DMS53 (cell line): ENCODE data around the gene ITPR2.
"Not testable (repeated sequence)": the region's sequence is repeated elsewhere in the genome, so short reads cannot be mapped to it uniquely, and the experiment has no call there.

Experiments
- DNase-seq: peaks from one replicate; lab custom pipeline; 2025; lab: John Stamatoyannopoulos, UW

ITPR2 gene

DNA sequence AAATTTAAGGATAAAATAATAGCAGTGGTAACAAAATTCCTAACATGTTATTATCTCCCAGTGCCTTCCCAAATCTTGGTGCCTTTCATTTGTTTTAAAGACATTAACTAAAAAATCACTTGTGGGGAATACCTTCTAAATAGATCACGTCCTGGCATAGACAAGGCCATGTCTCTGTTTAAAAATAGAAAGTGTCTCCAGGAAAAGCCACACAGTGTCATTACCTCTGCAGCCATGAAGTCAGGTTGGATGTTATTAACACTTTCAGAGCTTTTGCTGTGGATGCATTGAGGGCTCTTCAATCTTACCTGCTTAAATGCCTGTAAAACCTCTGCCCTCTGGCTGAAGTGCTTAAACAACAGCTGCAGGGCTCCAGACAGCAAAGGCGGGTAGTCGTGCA lies 211.1 kb downstream of the ITPR2 start:
- DNase-seq = peak; percentile 30

DNA sequence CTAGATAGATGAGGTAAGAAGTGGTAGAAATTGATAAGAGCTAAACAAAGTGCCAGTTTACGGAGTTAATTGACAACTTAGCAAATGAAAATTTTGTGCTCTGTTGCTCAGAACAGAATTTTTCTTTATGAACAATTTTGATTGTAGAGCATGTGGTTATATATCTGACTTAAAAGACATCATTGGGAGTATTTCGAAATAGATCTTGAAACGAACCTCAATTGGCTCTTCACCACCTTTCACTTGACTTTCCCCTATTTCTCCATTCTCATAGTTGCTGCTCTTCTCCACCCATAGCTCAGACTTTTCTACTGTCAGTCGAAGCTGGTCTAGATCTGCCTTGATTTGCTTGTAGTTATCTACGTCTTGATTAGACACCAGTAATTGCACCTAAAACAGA lies 212.1 kb downstream of the ITPR2 start:
- DNase-seq = no peak

DNA sequence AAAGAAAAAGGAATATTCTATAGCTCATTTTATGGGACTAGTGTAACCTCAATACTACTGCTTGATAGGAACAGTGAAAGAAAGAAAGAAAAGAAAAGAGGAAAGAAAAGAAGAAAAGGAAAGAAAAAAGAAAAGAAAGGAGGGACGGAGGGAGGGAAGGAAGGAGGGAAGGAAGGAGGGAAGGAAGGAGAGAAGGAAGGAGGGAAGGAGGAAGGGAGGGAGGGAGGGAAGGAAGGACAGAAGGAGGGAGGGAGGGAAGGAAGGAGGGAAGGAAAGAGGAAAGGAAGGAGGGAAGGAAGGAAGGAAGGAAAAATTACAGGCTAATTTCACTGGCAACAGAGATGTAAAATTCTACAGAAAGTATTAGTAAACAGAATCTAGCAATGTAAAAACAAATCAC lies 215.5 kb downstream of the ITPR2 start:
- DNase-seq = no peak

DNA sequence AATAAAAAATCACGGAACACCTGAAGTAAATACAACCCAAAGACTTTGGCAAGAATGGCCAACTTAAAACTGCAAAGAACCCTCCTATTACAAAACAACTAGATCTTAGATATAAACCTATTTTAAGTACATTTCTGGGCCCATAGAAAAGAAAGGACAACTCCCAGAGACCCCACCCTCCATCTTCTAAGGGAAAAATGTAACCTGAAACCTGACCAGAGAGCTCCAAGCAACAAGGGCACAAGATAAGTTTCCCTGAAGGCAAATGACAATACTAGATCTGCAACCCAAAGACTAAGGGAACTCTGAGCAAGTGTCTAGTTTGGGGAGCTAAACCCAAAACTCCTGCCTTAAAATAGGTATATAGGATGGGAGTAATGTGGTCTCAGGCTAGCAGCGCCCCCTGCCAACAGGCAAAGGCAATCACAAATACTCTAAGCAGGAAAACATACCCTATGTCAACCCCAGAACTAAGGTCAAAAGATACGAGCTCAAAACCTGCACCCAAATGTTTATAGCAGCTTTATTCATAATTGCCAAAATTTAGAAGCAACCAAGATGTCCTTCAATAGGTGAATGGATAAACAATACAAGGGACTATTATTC lies 218.9 kb downstream of the ITPR2 start:
- peak; percentile 55 for DNase-seq

DNA sequence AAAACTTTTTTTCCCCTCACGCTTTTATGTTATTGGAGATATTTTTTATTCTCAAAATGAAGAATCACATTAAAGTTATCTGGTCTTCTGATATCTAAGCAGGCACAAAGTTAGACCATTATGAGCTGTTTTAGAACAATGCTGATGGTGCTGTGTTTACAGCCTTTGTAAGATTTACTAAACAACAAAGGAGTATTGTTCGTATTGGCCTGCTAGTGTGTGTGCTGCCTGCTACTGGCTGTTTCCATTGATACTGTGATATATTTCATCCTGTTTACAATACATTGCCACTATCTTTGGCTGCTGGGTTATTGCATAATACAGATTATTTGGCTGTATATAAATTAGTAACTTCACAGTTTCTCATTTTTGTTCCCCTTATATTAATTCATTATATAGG lies 220.8 kb downstream of the ITPR2 start:
- DNase-seq = no peak

DNA sequence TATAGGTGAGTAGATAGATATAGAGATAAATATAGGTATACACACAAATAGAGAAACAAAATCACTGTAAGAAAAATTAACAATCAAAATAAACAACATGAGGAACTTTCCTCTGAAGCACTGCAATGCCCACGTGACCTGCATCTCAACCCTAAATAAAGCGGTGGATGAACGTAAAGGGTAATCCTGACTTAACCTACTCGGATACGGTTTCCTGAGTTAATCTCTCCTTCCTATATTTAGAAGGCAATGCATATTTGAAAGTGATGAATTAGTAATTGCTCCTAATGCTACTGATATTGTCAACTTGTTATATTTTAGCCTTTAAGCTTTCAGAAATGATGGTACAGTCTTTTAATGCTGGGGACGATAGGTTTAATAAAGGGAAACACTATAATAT lies 221.4 kb downstream of the ITPR2 start:
- no peak for DNase-seq

DNA sequence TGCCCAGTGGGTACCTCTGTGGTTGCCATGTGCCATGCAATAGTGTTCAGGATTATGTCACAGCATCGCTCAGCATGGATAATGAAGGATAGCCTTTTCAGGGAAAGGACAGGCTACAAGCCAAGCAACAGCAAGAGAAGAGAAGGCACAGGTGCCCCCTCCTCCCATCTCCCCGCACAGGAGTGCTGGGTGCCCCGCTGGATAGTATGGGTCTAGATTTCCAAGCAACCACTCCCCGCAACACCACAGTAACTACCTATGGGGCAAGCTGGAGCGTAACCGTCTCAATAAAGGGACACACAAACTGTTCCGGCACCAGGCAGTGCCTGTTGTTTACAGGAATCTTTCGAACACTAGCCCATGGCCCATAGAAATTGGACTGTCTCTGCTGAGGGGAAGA lies 222.2 kb downstream of the ITPR2 start:
- no peak for DNase-seq

DNA sequence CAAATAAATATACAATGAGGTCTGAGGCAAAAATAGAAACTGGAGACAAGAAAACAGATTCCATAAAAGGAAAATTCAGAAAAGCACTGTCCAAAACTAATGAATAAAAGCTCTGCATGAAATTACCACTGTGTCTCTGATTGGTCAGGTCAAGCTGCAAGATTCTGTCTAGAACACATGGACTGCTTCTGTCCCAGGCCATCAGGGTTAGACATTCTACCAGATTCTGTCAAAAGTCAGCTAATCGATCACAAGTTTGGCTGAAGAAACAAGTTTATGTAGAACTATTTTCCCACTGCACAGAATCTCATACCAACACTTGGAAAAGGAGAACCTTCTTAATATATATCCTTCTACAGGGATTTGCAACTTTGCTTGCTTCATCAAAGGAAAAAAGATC lies 223.0 kb downstream of the ITPR2 start:
- DNase-seq = no peak

DNA sequence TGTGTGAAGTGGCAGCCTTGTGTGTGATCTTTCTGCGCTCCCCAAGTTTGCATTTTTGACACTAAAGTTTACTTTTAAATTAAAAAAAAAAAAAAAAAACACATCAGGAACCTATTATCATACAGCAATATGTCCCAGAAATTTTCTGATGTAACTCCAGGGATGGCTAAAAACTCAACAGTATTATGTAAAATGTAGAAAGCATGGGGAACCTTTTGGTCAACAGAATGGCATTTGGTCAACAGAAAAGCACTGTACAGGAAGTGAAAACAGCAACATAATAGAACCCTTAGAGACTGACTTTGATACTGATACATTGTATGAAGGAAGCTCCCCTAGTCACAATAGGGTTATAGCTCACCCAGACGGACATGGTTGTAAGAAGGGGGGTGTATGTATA lies 224.3 kb downstream of the ITPR2 start:
- no peak for DNase-seq

DNA sequence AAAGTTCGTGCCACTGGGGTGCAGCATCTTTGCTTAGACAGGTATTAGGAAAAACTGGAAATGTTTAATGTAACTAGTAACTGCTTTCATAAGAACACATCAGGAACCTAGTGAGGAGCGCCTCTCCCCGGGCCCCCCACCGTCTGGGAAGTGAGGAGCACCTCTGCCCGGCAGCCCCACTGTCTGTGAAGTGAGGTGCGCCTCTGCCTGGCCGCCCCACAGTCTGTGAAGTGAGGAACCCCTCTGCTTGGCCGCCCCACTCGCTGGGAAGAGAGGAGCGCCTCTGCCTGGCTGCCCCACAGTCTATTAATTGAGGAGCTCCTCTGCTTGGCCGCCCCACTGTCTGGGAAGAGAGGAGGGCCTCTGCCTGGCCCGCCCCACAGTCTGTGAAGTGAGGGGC lies 224.7 kb downstream of the ITPR2 start:
- DNase-seq = no peak

DNA sequence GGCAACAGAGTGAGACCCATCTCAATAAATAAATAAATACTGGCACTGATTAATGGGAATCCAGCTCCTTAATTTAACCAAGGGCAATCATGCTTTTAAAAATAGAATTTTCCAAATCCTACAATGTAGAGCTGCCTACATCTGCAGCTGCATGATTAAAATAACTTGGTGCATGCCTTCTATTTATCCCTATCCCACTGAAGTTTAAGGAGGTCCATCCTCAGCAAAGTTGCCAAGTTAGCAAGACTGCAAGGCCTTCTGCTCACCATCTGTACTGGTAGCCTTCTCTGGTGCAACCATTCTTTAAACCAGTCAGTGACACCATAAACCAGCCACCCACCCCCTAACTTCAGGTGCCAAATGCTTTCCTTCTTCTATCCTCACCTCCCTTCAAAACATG lies 226.1 kb downstream of the ITPR2 start:
- DNase-seq = no peak

DNA sequence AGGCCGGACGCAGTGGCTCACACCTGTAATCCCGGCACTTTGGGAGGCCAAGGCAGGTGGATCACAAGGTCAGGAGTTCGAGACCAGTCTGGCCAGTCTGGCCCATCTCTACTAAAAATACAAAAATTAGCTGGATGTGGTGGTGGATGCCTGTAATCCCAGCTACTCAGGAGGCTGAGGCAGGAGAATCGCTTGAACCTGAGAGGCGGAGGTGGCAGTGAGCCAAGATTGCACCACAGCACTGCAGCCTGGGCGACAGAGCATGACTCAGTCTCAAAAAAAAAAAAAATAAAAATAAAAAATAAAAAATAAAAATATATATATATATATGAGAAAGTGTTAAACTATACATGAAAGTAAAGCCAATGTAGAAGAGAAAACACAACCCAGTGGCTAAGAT lies 228.2 kb downstream of the ITPR2 start:
- DNase-seq = not testable (repeated sequence)

DNA sequence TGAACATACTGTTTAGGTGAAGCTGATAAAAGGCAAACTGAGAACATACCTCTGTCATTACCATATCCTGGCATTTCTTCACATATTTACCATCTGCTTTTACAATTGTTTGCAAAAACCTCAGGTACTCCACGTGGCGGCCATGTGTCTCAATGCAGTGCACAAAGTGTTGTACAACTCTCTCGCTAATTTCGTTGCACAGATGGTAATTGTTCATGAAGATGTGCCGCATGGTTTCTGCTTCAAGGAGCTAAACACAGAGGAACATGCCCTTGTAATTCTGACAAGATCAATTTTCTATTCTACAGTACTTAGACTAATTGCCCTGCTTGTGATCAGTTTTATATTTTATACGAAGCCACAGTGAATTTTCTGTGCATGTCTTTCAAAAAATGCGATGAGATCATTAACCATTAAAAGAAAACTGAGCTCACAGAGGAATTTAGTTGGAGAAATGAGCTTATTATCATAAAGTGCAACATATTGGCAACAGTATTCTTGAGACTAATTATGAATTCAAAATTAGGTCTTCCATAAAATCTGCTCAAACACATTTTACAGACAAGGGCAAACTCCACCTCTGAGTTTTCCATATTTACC lies 233.8 kb downstream of the ITPR2 start:
- no peak for DNase-seq

DNA sequence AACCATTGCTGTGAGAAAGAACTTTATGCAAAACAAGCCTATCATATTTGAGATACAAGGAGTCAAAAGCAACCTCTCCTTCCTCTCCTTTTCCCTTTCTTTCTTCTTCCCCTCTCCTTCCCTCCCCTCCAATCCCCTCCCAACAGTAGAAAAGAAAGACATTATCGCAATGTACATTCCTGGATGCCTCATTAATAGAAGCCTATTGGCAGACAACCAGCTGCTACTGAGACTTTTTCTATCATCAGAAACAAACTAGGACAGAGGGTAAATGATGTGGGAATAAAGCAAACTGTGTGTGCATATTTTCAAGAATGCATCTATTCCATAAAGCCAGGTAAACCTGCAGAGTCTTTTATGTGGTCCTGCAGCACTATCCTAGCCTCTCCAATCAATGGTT lies 237.2 kb downstream of the ITPR2 start:
- DNase-seq = no peak

DNA sequence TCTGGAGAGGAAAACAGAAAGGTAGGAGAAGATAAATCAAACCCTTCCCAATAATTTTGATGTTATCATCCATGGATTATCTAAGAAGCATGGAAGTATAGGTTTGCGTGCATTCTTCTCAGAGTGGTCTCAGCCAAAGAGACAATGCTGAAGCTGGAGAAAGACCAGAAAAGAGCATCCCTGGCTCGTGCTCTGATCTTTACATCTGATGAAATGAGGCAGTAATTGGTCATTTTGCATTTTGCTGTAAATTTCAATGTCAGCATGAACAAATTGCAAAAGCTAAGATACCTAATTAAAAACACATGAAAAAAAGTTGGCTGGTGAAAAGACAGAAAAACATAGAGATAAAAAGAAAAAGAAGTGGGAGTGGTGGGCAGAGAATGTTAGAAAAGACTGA lies 252.4 kb downstream of the ITPR2 start:
- no peak for DNase-seq

DNA sequence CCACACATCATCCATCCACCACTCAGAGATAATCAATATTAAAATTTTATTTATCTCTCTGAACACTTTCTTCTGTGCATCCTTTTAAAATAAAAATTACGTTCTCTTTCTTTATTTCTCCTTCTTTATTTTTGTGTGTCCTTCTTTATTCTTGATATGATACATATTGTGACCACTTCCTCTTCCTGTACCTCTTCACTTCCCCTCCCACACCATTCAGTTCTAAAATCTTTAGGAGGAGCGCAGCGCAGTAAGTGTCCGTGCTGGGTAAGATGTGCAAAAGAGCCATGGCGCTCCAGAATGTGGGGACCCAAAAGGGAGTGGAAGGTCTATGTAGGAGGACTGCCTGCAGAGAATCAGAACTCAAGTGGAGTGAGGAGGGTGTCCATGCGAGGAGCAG lies 256.7 kb downstream of the ITPR2 start:
- DNase-seq = no peak

DNA sequence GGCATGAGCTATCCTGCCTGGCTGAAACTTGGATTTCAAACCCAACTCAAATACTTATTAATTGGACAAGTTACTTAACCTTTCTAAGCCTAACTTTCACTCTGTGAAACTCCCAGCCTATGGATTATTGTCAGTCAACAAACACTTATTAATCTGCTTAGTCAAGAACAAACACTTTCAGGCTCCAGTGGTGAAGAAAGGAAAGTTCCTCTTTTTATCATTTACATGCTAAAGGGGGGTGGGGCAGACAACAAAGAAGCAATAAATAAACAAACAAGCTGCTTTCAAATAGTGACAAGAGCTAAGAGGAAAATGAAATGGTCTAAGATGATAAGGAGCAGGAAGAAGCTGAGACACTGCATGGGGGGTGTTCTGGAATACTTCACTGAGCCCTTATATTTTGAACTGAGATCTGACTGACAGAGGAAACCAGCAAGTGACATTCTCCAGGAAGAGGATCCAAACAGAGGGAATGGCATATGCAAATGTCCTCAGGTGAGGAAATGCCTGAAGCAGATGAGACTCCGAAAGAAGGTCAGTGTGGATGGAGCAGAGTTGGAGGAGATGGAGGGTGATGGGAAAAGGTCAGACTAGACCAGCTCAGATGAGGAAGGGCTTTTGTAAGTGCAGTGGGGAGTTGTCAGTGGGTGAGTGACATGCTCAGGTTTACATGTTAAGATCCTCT lies 259.6 kb downstream of the ITPR2 start:
- no peak for DNase-seq

DNA sequence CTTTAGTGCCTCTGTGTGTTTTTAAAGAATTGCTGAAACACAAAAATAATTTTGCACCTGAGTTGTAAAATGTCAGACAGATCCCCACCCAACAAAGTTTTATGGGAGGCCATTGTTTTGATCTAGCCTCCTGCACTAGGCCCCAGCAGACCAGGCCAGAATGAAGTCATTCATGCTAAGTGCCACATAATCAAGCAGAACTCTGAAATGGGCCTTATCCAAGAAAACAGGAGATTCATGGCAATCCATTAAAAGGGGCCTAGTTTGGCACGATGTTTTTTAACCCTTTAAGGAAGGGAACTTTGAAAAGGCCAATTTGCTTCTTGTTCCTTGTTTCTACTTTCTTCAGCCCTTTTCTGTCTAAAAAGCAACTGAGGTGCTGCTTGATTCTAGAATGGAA lies 260.9 kb downstream of the ITPR2 start:
- DNase-seq = no peak

DNA sequence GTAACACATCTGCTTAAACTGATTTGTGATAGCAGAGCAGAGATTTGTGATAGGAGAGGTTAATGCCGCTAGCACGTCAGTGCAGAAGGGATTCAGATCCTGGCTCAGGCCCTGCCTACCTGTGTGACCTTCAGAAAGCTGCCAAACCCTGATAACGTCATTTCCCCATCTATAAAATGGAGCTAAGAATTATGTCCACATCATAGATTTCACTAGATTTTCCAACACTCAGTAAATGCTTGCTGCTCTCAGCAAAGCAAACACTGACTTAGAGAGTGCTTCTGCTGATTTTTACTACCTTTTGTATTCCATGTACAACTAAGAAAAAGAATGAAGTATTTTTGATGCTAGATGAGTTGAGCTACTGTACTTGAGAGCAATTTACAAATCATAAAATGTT lies 261.4 kb downstream of the ITPR2 start:
- DNase-seq = no peak

DNA sequence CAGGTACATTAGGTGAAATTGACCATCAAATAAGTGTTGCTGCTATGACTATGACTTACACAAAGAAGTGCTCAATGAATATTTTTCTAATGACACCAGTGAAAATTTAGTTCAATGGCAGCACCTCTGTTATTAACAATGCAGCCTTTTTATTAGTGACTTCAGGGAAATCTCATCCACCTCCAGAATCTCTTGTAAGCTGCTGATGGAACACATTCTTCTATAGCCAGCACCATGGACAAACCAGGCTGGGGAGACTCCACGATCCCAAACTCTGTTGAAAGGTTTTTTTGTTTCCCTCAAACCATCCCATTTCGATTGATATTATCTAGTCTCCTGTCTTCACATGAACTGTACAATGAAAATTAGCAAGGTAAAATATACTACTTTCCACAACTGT lies 265.9 kb downstream of the ITPR2 start:
- DNase-seq = no peak

DNA sequence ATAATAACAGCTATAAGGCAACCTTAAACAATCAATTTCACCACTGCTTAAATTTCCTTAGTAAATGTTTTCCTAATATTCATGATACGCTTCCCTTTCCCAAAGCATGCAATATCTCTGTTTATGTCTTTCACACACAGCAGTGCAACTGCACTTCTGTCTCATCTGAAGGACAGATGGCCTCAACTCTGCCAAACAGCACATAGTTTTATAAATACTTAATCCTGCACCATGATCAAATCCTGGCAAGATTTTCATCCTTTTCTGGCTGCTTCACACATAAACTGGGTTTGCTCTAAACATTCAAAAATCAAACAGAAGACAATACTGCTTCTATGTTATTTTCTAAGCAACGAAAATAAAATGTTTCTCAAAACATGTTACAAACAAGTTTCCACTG lies 266.3 kb downstream of the ITPR2 start:
- no peak for DNase-seq

DNA sequence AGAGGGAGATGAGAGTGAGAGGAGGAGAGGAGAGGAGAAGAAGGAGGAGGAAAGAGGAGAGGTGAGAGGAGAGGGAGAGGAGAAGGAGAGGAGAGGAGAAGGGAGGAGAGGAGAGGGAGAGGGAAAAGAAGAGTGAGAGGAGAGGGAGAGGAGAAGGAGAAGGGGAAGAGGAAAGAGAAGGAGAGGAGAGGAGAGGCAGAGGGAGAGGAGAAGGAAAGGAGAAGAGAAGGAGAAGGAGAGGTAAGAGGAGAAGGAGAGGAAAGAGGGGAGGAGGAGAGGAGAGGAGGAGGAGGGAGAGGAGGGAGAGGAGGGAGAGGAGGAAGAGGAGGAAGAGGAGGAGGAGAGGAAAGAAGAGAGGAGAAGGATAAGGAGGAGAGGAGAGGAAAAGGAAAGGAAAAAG lies 266.8 kb downstream of the ITPR2 start:
- no peak for DNase-seq

DNA sequence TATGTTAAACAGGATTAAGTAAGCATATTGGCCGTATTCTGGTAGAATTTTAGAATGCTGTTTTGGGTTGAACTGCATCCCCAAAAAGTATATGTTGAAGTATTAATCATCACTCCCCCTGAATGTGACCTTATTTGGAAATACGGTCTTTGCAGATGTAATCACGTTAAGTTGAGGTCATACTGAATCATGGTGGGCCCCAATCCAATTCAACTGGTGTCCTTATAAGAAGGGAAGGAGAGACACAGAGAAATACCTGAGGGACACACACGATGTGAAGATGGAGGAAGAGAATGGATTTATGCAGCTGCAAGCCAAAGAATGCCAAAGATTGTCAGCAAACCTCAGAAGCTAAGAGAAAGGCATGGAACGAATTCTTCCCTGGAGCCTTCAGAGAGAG lies 268.6 kb downstream of the ITPR2 start:
- no peak for DNase-seq

DNA sequence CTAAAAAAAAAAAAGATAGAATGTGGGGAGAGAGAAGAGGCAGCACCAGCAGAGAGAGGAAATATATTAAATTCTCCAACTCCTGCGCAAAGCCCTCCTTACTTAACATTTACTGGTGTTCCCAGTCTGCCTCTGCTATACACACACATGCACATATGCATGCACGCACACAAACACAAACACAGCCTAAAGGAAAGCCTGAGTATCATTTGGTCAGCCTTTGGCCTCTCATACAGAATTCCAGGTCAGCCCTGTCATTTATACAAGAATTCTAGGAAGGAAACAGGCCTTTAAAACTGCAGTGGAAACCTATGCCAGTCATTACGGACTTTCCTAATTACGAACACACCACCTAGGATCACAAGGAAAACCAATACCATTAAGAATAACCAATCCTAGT lies 269.4 kb downstream of the ITPR2 start:
- DNase-seq = no peak
